GM18511 (cell line): ENCODE measurements around the gene ODF2L.

Experiments used
- ATAC-seq: cut with Tn5 transposase; IDR thresholded peaks from one replicate; pipeline ENCODE4 v1.9.1; 2021; ENCODE audit warnings: mild to moderate bottlenecking, moderate library complexity; ENCODE audit not compliant: unreplicated experiment

ODF2L gene

DNA sequence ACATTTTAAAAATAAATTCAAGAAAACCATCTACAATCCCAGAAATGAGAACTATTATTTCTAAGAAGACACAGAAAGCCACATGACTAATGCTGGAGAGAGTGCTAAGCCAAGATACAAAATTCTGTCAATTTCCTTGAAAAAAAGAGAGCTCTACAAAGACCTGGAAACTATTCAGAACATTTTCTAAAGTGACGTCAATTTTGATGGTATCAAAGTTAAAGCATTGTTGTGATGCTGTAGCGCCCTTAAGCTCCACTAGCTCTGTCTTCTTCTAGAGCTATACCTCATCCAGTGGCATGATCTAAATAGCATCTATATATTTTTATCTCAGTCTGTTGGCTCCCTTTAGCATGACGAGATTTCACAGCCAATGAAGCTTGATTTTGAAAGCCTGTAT, 73.9 kb downstream of the ODF2L start:
- ATAC-seq: no peak

DNA sequence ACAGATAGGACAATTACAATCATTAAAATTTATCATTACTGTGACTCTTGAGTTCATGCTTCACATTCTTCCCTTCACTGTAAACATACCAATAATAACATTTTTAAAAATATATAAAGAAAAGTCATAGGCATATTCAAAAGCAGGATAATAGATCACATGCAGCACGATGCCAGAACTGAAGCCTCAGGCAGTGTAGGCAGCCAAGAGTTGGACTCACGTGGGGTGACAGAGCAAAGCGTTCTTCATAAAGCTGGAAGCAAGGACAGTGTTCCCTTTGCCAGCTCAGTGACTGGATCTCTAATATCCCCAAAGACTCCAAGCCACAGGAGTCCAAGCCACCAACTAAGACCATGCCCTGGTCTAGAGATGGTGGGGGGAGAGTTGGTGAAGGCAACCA, 77.7 kb downstream of the ODF2L start:
- ATAC-seq: no peak

DNA sequence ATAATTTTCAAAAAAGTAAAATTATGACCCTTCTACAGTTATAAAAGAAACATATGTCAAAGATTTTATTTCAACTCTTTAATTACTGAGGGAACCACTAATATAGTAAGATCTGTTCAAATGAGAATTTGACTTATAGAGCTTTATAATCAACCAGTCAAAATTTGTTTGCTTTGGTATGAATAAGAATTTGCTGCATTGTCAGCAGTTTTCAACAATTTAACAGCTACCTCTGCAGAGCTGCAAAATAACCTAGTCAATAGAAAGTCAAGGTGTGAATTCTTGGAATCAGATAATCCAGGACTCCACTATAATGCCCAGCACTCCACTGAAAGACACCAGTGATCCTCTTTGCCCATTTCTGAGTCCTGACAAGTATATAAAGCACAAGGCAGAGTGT, 78.2 kb downstream of the ODF2L start:
- no peak for ATAC-seq

DNA sequence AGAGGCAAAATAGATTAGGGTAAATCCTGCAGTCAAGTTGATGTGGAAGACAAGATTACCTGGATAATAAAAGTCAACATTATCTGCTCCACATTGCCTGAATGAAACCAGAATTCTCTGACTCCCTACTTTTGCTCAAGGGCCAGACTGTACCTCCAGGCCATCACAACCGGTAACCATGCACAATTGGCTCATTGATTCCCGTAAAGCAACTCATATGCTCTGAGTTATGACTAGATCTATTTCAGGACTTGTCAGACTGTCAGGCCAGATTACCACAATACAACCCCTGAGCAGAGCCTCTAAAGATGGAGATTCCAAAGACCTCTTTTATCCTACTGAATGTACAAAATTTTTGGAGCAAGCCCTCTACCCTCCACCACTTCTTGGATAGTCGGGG, 90.4 kb downstream of the ODF2L start:
- ATAC-seq: no peak

DNA sequence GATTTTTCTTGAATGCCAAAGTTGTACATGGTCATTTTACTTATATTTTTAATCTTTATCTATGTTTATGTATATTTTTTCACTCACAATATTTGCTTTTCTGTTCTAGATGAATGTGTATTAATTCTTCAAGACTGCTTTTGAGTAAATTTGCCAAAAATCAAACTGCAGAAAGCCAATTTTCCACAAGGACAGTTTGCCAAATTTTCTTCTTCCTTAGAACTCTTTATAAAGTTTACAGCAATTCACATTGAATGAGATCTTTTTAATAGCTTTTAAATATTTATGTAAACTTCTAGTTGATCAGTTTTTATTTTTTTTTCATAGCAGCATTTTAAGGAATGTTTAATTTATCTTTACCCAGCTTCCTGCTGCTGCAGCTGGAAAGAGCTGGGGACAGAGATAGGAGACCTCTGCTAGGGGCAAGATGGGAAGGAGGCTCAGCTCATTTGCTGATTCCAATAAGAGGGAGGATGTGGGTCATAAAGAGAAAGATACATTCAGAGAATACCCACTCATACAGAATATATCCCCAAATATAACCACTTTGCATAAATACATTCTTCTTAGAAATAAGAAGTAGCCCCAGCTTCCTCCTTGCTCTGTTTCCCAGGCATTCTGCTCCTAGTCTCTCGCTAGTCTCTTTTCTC, 93.0 kb downstream of the ODF2L start:
- ATAC-seq: no peak
